HG03095 (cell line): ENCODE measurements around the gene PLA2G2A.
"Not testable (repeated sequence)": the region's sequence is repeated elsewhere in the genome, so short reads cannot be mapped to it uniquely, and the experiment has no call there.

ENCODE experiments used
- ATAC-seq: cut with Tn5 transposase; IDR thresholded peaks from one replicate; pipeline ENCODE4 v1.9.1; 2021; ENCODE audit warnings: moderate library complexity; ENCODE audit not compliant: unreplicated experiment

PLA2G2A gene

DNA sequence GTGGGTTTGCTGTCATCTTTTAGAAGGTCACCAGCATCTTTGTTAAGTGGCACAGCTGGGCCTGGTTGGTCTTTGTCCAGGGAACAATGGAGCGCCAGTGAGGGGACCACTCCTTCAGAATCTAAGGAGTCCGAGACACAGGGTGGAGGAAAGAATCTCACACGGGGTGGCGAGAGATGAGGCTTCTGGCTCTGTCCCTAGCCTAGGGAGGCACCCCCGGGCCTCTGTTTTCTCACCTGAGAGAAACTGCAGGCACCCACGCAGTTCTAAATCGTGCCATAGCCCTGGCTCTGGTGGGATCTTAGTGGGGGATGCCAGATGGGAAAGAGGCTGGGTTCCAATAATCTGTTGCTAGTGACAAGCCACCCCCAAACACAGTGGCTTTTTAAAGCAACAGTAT is 45.1 kb downstream of the PLA2G2A start:
- ATAC-seq, result no peak

DNA sequence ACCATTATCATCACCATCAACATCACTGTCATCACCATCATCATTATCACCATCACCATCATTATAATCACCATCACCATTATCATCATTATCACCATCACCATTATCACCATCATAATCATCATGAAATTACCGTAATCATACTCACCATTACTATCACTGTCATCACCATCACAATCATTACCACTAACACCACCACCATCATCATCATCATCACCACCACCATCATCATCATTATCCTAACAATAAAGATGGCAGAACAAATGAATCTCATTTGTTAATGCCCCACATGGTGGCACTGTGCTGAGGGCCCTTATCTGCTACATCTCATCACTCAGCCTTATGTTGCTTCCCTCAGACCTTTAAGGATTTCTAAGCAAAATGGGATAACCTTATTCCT is 46.6 kb downstream of the PLA2G2A start:
- ATAC-seq, result no peak

GRCh38 chr1:19927130-19927421 is 52.3 kb downstream of the PLA2G2A start:
- not testable (repeated sequence) for ATAC-seq

DNA sequence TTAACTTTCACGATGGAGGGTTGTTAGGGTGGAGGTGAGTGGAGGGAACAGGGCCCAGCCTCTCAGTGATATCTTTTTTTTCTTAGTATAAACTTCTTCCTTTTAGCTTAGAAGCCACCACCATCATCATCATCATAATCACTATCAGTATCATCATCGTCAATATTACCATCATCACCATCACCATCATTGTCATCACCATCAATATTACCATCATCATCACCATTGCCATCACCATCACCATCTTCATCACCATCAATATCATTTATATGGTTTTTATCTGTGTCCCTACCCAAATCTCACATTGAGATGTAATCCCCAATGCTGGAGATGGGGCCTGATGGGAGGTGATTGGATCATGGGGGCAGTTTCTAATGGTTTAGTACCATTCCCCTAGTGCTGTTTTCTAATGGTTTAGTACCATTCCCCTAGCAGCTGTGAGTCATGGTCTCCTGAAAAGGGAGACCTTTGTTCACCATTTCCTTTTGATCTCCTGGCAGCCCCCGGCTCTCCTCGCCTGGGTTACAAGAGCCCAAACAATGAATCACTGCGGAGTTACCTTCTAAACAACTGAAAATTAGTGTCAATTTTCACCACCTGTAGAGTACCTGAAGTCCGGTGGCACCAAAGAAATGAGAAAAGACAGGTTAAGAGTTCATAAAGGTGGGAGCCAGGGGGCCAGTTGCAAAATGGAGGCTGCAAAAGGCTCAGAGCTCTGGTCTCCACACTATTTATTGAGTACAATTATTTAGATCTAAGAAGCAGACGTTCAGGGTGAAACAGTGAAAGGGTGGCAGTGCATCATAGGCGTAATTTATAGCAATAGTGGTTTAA is 52.9 kb downstream of the PLA2G2A start:
- ATAC-seq, result no peak
